GM12865 (cell line): Measurements from ENCODE around the gene MAN1B1.

Experiments
- DNase-seq: peaks from one replicate; pipeline ENCODE4 v3.0.0; 2010; ENCODE audit warnings: low read depth
- H3K4me3 ChIP-seq: 2 replicates; pipeline ENCODE4 v1.5.1; 2011; ENCODE audit warnings: mild to moderate bottlenecking, low read depth, low read length, control low read depth
- CTCF ChIP-seq: IDR thresholded peaks from 2 replicates; pipeline ENCODE4 v1.5.1; 2011; ENCODE audit warnings: low read length, control low read depth, low read depth, inconsistent platforms; ENCODE audit not compliant: insufficient read depth; ENCODE audit errors: missing control alignments

The MAN1B1 gene

GRCh38 chr9:137042751-137043727 is 43.7 kb upstream of the MAN1B1 start:
- H3K4me3 ChIP-seq = no peak overlapping the region
- no peak for TF ChIP-seq CTCF
- no peak for DNase-seq

GRCh38 chr9:137044037-137044436 is 42.7 kb upstream of the MAN1B1 start:
- no peak overlapping the region for H3K4me3 ChIP-seq
- no peak for TF ChIP-seq CTCF
- no peak for DNase-seq

- no peak overlapping the region for H3K4me3 ChIP-seq
- no peak for TF ChIP-seq CTCF
- DNase-seq = no peak
Measured at GRCh38 chr9:137044502-137045177, 42.1 kb upstream of the MAN1B1 start.

- no peak for TF ChIP-seq CTCF
- H3K4me3 ChIP-seq = no peak overlapping the region
- DNase-seq = no peak
Measured at GRCh38 chr9:137045294-137046087, 41.3 kb upstream of the MAN1B1 start.

DNA sequence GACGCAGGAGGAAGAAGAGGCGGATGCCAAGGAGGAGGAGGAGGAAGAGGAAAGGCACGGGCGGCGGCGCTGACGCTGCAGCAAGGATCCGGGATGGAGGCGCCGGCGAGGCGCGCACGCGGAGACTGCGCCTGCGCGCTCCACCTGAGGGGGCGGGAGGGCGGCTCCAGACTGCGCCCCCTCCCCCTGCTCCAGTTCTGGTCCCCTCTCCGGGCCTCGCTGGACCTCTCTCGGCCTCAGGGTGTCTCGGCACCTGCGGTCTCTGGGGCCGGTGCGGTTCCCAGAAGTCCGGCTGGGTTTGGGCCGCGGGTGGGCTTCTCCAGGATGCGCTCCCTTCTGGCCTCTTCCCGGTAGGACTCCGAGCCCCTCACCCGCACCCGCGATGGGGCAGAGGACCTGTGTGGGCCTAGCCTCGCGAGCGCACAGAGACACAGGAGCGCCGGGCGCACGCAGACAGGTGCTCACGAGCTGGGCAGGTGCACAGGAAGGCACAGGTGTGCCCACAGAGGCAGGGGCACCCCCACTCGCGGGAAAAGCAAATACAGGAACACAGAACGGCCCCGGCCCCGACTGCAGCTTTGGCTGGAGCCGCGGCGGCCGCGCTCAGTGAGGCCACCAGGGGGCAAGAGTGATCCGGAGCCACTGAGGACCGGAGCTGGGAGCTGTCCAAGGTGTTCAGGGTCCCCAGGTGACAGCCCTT is 40.5 kb upstream of the MAN1B1 start, which contains the start of gene NPDC1:
Gene NPDC1 (minus strand): TSS at position 90 of the 700 bp plus-strand sequence. CDS start 188 bp downstream, outside the sequence.
- TF ChIP-seq CTCF = peak; percentile 93
- no peak within 1 kb of the TSS for H3K4me3 ChIP-seq
- DNase-seq = peak; percentile 82
